ENCODE measurements around the gene PAK4. TPM values are rescaled to one million over a fixed set of nuclear protein-coding genes. Genes with fewer than 3 reads are reported as not detected.

Gene PAK4
- total RNA-seq, 1 donor from 2014 or later = 27.5 TPM

- TF ChIP-seq CTCF (conservative IDR thresholded peaks at IDR 0.05; ENCODE audit: low read depth, low read length) = no peak
- DNase-seq (ENCODE audit: low read depth) = no peak
- H3K4me3 ChIP-seq (ENCODE audit: low read depth, low read length) = no peak overlapping the region
These were observed 47.3 kb downstream of the PAK4 start for GRCh38 chr19:39172700-39173501.

- no peak for TF ChIP-seq CTCF (conservative IDR thresholded peaks at IDR 0.05; ENCODE audit: low read depth, low read length)
- no peak overlapping the region for H3K4me3 ChIP-seq (ENCODE audit: low read depth, low read length)
- DNase-seq (ENCODE audit: low read depth) = no peak
These were observed 48.0 kb downstream of the PAK4 start for GRCh38 chr19:39173502-39173991.

- DNase-seq (ENCODE audit: low read depth) = no peak
- TF ChIP-seq CTCF (conservative IDR thresholded peaks at IDR 0.05; ENCODE audit: low read depth, low read length) = no peak
- H3K4me3 ChIP-seq (ENCODE audit: low read depth, low read length) = no peak overlapping the region
These were observed 48.6 kb downstream of the PAK4 start for GRCh38 chr19:39174142-39174541.

GRCh38 chr19:39174558-39175544 lies 49.3 kb downstream of the PAK4 start:
- H3K4me3 ChIP-seq (ENCODE audit: low read depth, low read length) = no peak overlapping the region
- no peak for DNase-seq (ENCODE audit: low read depth)
- TF ChIP-seq CTCF (conservative IDR thresholded peaks at IDR 0.05; ENCODE audit: low read depth, low read length) = no peak

GRCh38 chr19:39175564-39175963 lies 50.0 kb downstream of the PAK4 start:
- no peak overlapping the region for H3K4me3 ChIP-seq (ENCODE audit: low read depth, low read length)
- TF ChIP-seq CTCF (conservative IDR thresholded peaks at IDR 0.05; ENCODE audit: low read depth, low read length) = no peak
- DNase-seq (ENCODE audit: low read depth) = no peak

- no peak for TF ChIP-seq CTCF (conservative IDR thresholded peaks at IDR 0.05; ENCODE audit: low read depth, low read length)
- H3K4me3 ChIP-seq (ENCODE audit: low read depth, low read length) = no peak overlapping the region
These were observed 51.6 kb downstream of the PAK4 start for GRCh38 chr19:39177110-39177699.

More at GRCh38 chr19:39177110-39177699, 51.6 kb downstream of the PAK4 start:
- DNase-seq (ENCODE audit: low read depth) = no peak

Measured in epithelial cell of proximal tubule (primary cell).